ENCODE data around the gene TMEM14A. TPM values are rescaled to one million over a fixed set of nuclear protein-coding genes. Genes with fewer than 3 reads are reported as not detected.

Gene TMEM14A
- total and polyA plus RNA-seq, 9 of the 15 experiments (the other 6 are each of a cell fraction or from before 2014, with no cell fraction given), result 3.5 to 43.3 (median 8.5) TPM

- TF ChIP-seq ZNF232 (CRISPR knock-in tag; IDR thresholded peaks at IDR 0.05), result no peak
- TF ChIP-seq RBM15 (IDR thresholded peaks at IDR 0.05; ENCODE audit: insufficient read depth, low read length), result no peak
Observed at GRCh38 chr6:52731719-52732118, 60.8 kb downstream of the TMEM14A start (continued).

- CTCF ChIA-PET (ENCODE audit: low intra/inter-chr PET ratio), result no interaction called here
- TF ChIP-seq PRPF4 (IDR thresholded peaks at IDR 0.05; ENCODE audit: insufficient read depth, low read depth, low read length, poor library complexity, severe bottlenecking), result no peak
- no peak for TF ChIP-seq MCM5 (IDR thresholded peaks at IDR 0.05; ENCODE audit: low read depth)
- TF ChIP-seq TBP (optimal IDR thresholded peaks at IDR 0.05; ENCODE audit: low read depth, low read length), result no peak
- no peak for TF ChIP-seq MECOM (CRISPR knock-in tag; IDR thresholded peaks at IDR 0.05)
- TF ChIP-seq NCOA2 (IDR thresholded peaks at IDR 0.05; ENCODE audit: partially characterized antibody in 2 of 2), result no peak
- no peak for TF ChIP-seq SFPQ (IDR thresholded peaks at IDR 0.05; ENCODE audit: low read depth, low read length)
- TF ChIP-seq SNIP1 (IDR thresholded peaks at IDR 0.05; ENCODE audit: low read depth), result no peak
- TF ChIP-seq KLF16 (IDR thresholded peaks at IDR 0.05), result no peak
- no peak for TF ChIP-seq SNRNP70 (optimal IDR thresholded peaks at IDR 0.05; ENCODE audit: low read depth, low read length)
- no peak for TF ChIP-seq PHF8 (IDR thresholded peaks at IDR 0.05; ENCODE audit: borderline replicate concordance, low read length)
- TF ChIP-seq ZNF143 (CRISPR knock-in tag; IDR thresholded peaks at IDR 0.05), result no peak
Observed at GRCh38 chr6:52733172-52733571, 62.3 kb downstream of the TMEM14A start.

More at GRCh38 chr6:52733172-52733571, 62.3 kb downstream of the TMEM14A start:
- WGBS (ENCODE audit: insufficient coverage, low coverage, missing lambda C conversion rate), result 57% methylated on average over 1 of the region's 1 CpG
- intact Hi-C loops (cut with micrococcal nuclease), result no loop called here
- Histone ChIP-seq H3K4me1 (replicated peaks in 1 of 2; ENCODE audit: control insufficient read depth in 2 of 2, insufficient read depth in 2 of 2, low read length in 2 of 2) (peaks cover 0 to 6% of the 10 kb centered on the region in 2 experiments; a peak in 1 of 5 replicates), H3K4me3 (no peak overlapping the region), H3K36me3 (ENCODE audit: control insufficient read depth, insufficient read depth, low read length) (no peaks in the 10 kb centered on the region), H3K9me3 (replicated peaks; ENCODE audit: control insufficient read depth, insufficient read depth, low read depth, low read length) (no peaks in the 10 kb centered on the region), H2AFZ (ENCODE audit: low read depth, low read length) (no peak overlapping the region), H3K9ac (ENCODE audit: insufficient read depth in 1 of 2, low read depth in 2 of 2, low read length in 2 of 2) (no peak overlapping the region), H3K27me3 (ENCODE audit: control insufficient read depth in 2 of 2, insufficient read depth in 2 of 2, low read length in 2 of 2) (peaks cover 0 to 9% of the 10 kb centered on the region in 2 experiments; a peak in 2 of 5 replicates), H3K4me2 (ENCODE audit: insufficient read depth, low read length) (no peak overlapping the region), H4K20me1 (replicated peaks; ENCODE audit: control insufficient read depth, insufficient read depth, low read length) (no peaks in the 10 kb centered on the region), H3K79me2 (ENCODE audit: control insufficient read depth, insufficient read depth, low read length) (no peaks in the 10 kb centered on the region), H3K9me1 (ENCODE audit: control insufficient read depth, insufficient read depth, low read length) (no peaks in the 10 kb centered on the region), H3K27ac (ENCODE audit: extremely low read depth, low read depth, low read length) (no peak overlapping the region)
- DNase-seq (ENCODE audit: extremely low read depth in 1 of 4, low spot score in 3 of 4) (no peak), ATAC-seq (no peak), FAIRE-seq (no peak)
- in situ Hi-C loops (cut with MboI), result no loop called here
- POLR2A ChIA-PET, result no interaction called here
- no TSS peak for BruUV-seq (replicated peaks)

Measured in K562 (cell line).